ENCODE data around the gene FAM120B.

DNA sequence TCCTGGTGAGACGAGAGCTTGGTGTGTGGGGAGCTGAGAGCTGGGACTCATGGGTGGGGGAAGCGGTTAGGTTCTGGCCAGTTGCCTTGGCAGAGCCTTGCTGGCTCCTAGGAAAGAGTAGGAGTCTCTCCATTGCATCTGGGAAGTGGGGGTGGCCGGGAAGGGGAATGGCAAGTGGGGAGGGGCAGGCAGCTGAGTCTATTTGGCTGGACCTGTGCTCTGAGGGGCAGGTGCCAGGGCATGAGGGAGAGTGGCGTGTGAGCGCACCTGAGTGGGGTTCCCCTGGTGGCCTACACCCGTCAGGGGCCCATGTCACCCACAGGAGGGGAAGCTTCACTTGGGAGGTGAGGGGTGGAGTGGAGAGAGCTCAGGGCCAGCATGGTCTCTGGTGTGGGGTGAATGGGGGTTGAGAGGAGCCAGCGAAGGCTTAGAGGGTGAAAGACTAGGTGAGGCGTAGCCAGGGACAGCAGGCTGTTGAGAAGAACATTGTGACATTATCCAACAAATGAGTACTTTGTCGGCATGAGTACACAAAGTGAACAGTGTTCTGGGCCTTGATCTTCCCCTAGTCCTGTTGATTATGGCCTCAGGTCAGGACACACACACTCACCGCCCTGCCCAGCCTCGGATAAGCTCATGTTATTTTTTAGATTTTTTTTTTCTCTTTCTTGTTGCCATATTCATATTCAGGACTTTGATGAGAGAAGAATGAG, 59.8 kb downstream of the FAM120B start:
- TF ChIP-seq, protein P1, sequence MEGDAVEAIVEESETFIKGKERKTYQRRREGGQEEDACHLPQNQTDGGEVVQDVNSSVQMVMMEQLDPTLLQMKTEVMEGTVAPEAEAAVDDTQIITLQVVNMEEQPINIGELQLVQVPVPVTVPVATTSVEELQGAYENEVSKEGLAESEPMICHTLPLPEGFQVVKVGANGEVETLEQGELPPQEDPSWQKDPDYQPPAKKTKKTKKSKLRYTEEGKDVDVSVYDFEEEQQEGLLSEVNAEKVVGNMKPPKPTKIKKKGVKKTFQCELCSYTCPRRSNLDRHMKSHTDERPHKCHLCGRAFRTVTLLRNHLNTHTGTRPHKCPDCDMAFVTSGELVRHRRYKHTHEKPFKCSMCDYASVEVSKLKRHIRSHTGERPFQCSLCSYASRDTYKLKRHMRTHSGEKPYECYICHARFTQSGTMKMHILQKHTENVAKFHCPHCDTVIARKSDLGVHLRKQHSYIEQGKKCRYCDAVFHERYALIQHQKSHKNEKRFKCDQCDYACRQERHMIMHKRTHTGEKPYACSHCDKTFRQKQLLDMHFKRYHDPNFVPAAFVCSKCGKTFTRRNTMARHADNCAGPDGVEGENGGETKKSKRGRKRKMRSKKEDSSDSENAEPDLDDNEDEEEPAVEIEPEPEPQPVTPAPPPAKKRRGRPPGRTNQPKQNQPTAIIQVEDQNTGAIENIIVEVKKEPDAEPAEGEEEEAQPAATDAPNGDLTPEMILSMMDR (IDR thresholded peaks at IDR 0.05; ENCODE audit: poor library complexity, severe bottlenecking): no peak
- TF ChIP-seq EP300 (conservative IDR thresholded peaks at IDR 0.05; ENCODE audit: poor library complexity, severe bottlenecking) (no peak), MXI1 (conservative IDR thresholded peaks at IDR 0.05; ENCODE audit: poor library complexity, severe bottlenecking) (no peak), RAD21 (conservative IDR thresholded peaks at IDR 0.05) (no peak), POLR2AphosphoS5 (IDR thresholded peaks at IDR 0.05) (no peak), TAF1 (IDR thresholded peaks at IDR 0.05; ENCODE audit: low read depth) (no peak), EZH2 (IDR thresholded peaks at IDR 0.05; ENCODE audit: borderline replicate concordance, insufficient read depth, low read length, poor library complexity, severe bottlenecking) (no peak), SMC3 (conservative IDR thresholded peaks at IDR 0.05; ENCODE audit: poor library complexity) (no peak)
- TF ChIP-seq, protein P2, sequence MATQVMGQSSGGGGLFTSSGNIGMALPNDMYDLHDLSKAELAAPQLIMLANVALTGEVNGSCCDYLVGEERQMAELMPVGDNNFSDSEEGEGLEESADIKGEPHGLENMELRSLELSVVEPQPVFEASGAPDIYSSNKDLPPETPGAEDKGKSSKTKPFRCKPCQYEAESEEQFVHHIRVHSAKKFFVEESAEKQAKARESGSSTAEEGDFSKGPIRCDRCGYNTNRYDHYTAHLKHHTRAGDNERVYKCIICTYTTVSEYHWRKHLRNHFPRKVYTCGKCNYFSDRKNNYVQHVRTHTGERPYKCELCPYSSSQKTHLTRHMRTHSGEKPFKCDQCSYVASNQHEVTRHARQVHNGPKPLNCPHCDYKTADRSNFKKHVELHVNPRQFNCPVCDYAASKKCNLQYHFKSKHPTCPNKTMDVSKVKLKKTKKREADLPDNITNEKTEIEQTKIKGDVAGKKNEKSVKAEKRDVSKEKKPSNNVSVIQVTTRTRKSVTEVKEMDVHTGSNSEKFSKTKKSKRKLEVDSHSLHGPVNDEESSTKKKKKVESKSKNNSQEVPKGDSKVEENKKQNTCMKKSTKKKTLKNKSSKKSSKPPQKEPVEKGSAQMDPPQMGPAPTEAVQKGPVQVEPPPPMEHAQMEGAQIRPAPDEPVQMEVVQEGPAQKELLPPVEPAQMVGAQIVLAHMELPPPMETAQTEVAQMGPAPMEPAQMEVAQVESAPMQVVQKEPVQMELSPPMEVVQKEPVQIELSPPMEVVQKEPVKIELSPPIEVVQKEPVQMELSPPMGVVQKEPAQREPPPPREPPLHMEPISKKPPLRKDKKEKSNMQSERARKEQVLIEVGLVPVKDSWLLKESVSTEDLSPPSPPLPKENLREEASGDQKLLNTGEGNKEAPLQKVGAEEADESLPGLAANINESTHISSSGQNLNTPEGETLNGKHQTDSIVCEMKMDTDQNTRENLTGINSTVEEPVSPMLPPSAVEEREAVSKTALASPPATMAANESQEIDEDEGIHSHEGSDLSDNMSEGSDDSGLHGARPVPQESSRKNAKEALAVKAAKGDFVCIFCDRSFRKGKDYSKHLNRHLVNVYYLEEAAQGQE (IDR thresholded peaks at IDR 0.05; ENCODE audit: borderline replicate concordance): no peak
